Left ventricle myocardium superior (tissue), 1 donor: Measurements from ENCODE around the gene ACVR2B. TPM values are rescaled to one million over a fixed set of nuclear protein-coding genes. Genes with fewer than 3 reads are reported as not detected.
A peak's percentile ranks its signal among the peaks of the same experiment; 100 is the strongest.

Experiments used
- ATAC-seq: fragments of 200-7000 bp; cut with Tn5 transposase; one replicate; pipeline ENCODE4 v1.9.1; 2020; ENCODE audit warnings: mild to moderate bottlenecking, moderate library complexity
- DNase-seq: peaks from one replicate; pipeline ENCODE4 v3.0.0-alpha.2; 2020
- intact Hi-C: fragments of 100-400 bp; cut with micrococcal nuclease; formaldehyde crosslinking; loops from one replicate; pipeline ENCODE4 v1.11.0; 2022
- total RNA-seq: library from RNA; stranded (reverse); fragmentation: NEBNext Ultra II Directional; extraction: Animal tissue kit (Norgen Biotek cat#: 25700); gene quantifications from one replicate; pipeline ENCODE4 v1.2.1, GENCODE V29; 2021
- donor health status: DM: no; HTN: yes; CAD: no; lungs with severe emphysema.

The ACVR2B gene
- total RNA-seq, 1 donor from 2014 or later, result 4.7 TPM

GRCh38 chr3:38515367-38515766 lies 61.7 kb downstream of the ACVR2B start:
- intact Hi-C loops, result no loop called here
- ATAC-seq (no peak), DNase-seq (no peak)

GRCh38 chr3:38516669-38517068 lies 63.0 kb downstream of the ACVR2B start:
- no peak for ATAC-seq
- intact Hi-C loops, result no loop called here
- DNase-seq, result no peak

GRCh38 chr3:38519000-38519399 lies 65.3 kb downstream of the ACVR2B start:
- DNase-seq (no peak), ATAC-seq (no peak)
- intact Hi-C loops, result no loop called here

- intact Hi-C loops, result loop anchor here (10.0 kb wide), 2 partner anchors 135 to 325 kb away; no protein-coding TSS in a partner anchor
- no peak for DNase-seq
- ATAC-seq, result peak; percentile 23
Observed at GRCh38 chr3:38519651-38520050, 66.0 kb downstream of the ACVR2B start.

- DNase-seq (peak; percentile 51), ATAC-seq (peak; percentile 78)
- intact Hi-C loops, result loop anchor here (10.0 kb wide), 2 partner anchors 133 to 323 kb away; no protein-coding TSS in a partner anchor
Observed at GRCh38 chr3:38521391-38521987, 67.8 kb downstream of the ACVR2B start.

- intact Hi-C loops, result loop anchor here (10.0 kb wide), 2 partner anchors 133 to 323 kb away; no protein-coding TSS in a partner anchor
- ATAC-seq (peak; percentile 82), DNase-seq (peak; percentile 33)
Observed at GRCh38 chr3:38522002-38522401, 68.3 kb downstream of the ACVR2B start.

GRCh38 chr3:38524141-38524739 lies 70.5 kb downstream of the ACVR2B start:
- ATAC-seq (no peak), DNase-seq (no peak)
- intact Hi-C loops, result loop anchor here (10.0 kb wide), 2 partner anchors 131 to 321 kb away; no protein-coding TSS in a partner anchor

GRCh38 chr3:38526792-38527191 lies 73.1 kb downstream of the ACVR2B start:
- ATAC-seq (no peak), DNase-seq (no peak)
- intact Hi-C loops, result loop anchor here (10.0 kb wide), 2 partner anchors 128 to 318 kb away; no protein-coding TSS in a partner anchor

- ATAC-seq, result peak; percentile 19
- DNase-seq, result peak; percentile 33
- intact Hi-C loops, result loop anchor here (10.0 kb wide), 2 partner anchors 126 to 316 kb away; no protein-coding TSS in a partner anchor
Observed at GRCh38 chr3:38528457-38528856, 74.8 kb downstream of the ACVR2B start.

GRCh38 chr3:38532529-38532928 lies 78.8 kb downstream of the ACVR2B start:
- ATAC-seq (no peak), DNase-seq (no peak)
- intact Hi-C loops, result no loop called here

- ATAC-seq, result peak; percentile 94
Observed at GRCh38 chr3:38533285-38533976, 79.7 kb downstream of the ACVR2B start.

GRCh38 chr3:38534180-38534579 lies 80.5 kb downstream of the ACVR2B start:
- intact Hi-C loops, result no loop called here
- DNase-seq, result no peak
- no peak for ATAC-seq

More at GRCh38 chr3:38533285-38533976, 79.7 kb downstream of the ACVR2B start:
- DNase-seq, result peak; percentile 90
- intact Hi-C loops, result no loop called here

- ATAC-seq, result no peak
- DNase-seq, result no peak
- intact Hi-C loops, result no loop called here
Observed at GRCh38 chr3:38534604-38535003, 80.9 kb downstream of the ACVR2B start.

GRCh38 chr3:38536671-38537070 lies 83.0 kb downstream of the ACVR2B start:
- intact Hi-C loops, result no loop called here
- DNase-seq (no peak), ATAC-seq (no peak)

- peak; percentile 77 for DNase-seq
- intact Hi-C loops, result no loop called here
- peak; percentile 35 for ATAC-seq
Observed at GRCh38 chr3:38538773-38539353, 85.2 kb downstream of the ACVR2B start.

GRCh38 chr3:38541806-38542205 lies 88.1 kb downstream of the ACVR2B start:
- intact Hi-C loops, result no loop called here
- DNase-seq, result peak; percentile 61
- ATAC-seq, result peak; percentile 9
